Measurements from ENCODE around the gene EMP3. TPM values are rescaled to one million over a fixed set of nuclear protein-coding genes. Genes with fewer than 3 reads are reported as not detected.
A peak's percentile ranks its signal among the peaks of the same experiment; 100 is the strongest.

EMP3 gene
- total RNA-seq, 2 experiments from 2014 or later, result 285 to 303 TPM

GRCh38 chr19:48379058-48379457 lies 53.7 kb downstream of the EMP3 start:
- Mint-ChIP-seq H3K27me3 (no peaks in the 10 kb centered on the region), H3K4me3 (no peak overlapping the region), H3K9me3 (no peaks in the 10 kb centered on the region), H3K4me1 (peaks cover 6% of the 10 kb centered on the region), H3K36me3 (peaks cover 8% of the 10 kb centered on the region), H3K27ac (no peak overlapping the region)
- POLR2A ChIA-PET, result no interaction called here
- ATAC-seq (ENCODE audit: low read depth) (peak; percentile 58), DNase-seq (no peak)

Other genes starting within 250 kb of the EMP3 start
- under 1 TPM; 0.65 to 0.72 TPM for gene PLA2G4C, start 214.7 kb upstream of the EMP3 start, total RNA-seq
- gene LIG1, start 155.2 kb upstream of the EMP3 start, total RNA-seq, result 100 to 1,000 TPM; 158 to 168 TPM
- 10 to 100 TPM; 10.2 to 13.3 TPM for gene ZSWIM9, start 154.9 kb upstream of the EMP3 start, total RNA-seq
- 100 to 1,000 TPM; 249 to 255 TPM for gene CARD8, start 69.6 kb upstream of the EMP3 start, total RNA-seq
- under 1 TPM in 1 of 2 experiments, not detected in 1; 0.39 TPM for gene ZNF114, start 55.5 kb upstream of the EMP3 start, total RNA-seq
- 10 to 100 TPM; 24.8 to 26.1 TPM for gene TMEM143, start 38.4 kb downstream of the EMP3 start, total RNA-seq
- under 1 TPM in 1 of 2 experiments, not detected in 1; 0.30 TPM for gene SYNGR4, start 38.8 kb downstream of the EMP3 start, total RNA-seq
- 10 to 100 TPM; 75.8 to 75.9 TPM for gene KDELR1, start 66.0 kb downstream of the EMP3 start, total RNA-seq
- under 1 TPM; 0.14 to 0.17 TPM for gene GRIN2D, start 68.1 kb downstream of the EMP3 start, total RNA-seq
- 10 to 100 TPM; 31.3 to 36.0 TPM for gene GRWD1, start 120.4 kb downstream of the EMP3 start, total RNA-seq
- 1 to 10 TPM; 1.4 TPM for gene KCNJ14, start 130.0 kb downstream of the EMP3 start, total RNA-seq
- gene CYTH2, start 143.8 kb downstream of the EMP3 start, total RNA-seq, result 10 to 100 TPM; 57.6 to 59.1 TPM
- gene LMTK3, start 186.3 kb downstream of the EMP3 start, total RNA-seq, result 10 to 100 TPM; 10.2 to 12.8 TPM
- not detected for gene SULT2B1, start 226.6 kb downstream of the EMP3 start, total RNA-seq

Measured in activated naive CD8-positive, alpha-beta T cell treated with anti-CD3 and anti-CD28 coated beads, Interleukin-2, amount 10 ng/mL, durations not matched to agents 7 days and 5 days (primary cell).